HG03460 (cell line): ENCODE measurements around the gene CYB5R4.

Source experiments
- ATAC-seq: cut with Tn5 transposase; IDR thresholded peaks from one replicate; pipeline ENCODE4 v1.9.1; 2021; ENCODE audit not compliant: unreplicated experiment

The CYB5R4 gene

DNA sequence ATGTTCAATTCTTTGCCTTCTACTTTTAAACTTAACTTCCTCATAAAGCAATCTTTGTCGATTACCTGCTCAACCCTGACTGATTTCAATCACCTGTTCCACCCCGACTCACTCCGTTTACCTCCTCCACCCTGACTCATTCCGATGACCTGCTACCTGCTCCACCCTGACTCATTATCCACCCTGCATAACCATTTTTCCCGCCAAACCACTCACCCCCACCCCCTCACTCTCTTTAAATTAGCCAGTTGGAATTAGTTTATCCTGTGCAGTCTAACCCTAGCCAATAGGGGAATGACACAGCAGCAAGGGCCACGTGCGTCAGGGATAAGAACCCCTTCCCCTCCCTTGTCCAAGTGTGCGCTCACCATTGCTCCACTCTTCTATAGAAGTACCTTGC is 117.4 kb downstream of the CYB5R4 start:
- no peak for ATAC-seq

DNA sequence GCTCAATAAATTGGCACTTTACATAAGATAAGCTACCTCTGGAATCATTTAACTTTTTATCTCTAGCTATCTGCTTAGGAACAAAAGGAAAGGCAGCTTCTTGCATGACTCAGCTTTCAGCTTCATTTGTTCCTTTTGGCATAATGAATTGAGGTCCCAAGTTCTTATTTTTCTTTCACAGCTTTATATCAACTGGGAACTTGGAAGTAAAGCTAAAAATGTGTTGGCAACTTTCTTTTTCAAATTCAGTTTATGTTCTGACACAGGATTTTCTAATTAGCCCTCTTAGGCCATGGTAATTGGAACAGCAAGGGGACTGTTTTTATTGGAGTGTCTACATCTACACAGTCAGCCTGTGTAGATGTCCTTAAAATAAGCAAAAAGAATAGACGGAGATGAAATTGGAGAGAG is 118.8 kb downstream of the CYB5R4 start:
- no peak for ATAC-seq

DNA sequence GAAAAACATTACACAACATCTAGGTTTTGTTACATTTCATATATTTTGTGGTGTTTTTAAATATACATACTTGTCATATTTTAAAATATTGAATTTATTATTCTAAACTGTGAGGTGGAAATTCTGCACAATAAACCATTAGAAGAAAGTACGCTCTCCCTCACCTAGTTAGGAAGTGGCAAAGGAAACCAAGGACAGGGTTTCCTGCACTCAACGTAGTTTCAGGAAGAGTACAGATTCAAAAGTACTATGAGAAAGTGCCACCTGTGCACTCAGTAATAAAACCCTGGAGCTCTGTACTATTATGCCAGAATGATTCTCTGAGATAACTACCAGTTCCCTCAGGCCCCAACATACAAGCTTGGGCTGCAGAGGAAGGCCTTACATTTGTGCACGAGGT is 119.5 kb downstream of the CYB5R4 start:
- no peak for ATAC-seq

DNA sequence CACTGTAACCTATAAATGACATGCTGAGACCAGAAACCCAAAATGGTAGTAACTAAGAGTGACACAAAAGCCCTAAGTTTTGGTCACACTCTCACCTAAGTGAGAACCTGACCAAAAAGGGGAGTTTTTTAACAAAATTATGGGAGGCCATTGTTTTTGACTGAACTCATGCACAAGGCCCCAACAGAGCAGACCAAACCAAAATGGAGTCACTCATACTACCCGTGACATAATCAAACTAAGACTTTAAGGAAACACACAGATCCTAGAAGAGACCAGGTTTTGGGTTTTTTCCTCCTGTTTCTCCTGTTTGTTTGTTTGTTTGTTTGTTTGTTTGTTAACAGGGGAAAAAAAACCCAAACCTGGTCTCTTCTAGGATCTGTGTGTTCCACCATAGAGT is 124.9 kb downstream of the CYB5R4 start:
- ATAC-seq, result no peak

DNA sequence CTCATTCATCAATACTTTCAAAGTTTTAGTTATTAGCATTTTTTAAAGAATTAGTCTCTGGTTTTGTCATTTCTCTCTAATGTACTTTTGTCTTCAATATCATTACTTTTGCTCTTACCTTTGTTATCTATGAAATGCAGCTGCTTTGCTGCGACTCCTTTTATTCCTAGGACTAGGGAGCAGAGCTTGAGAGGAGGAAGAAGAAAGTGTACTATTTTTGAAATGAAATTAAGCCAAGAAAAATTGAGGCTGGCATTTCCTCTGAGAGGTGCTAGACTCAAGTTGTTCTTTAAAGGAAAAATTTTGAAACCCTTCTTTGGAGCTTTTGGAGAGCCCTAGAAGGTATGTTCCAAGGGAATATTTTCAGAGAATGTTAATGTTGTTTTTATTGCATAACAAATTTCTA is 125.8 kb downstream of the CYB5R4 start:
- no peak for ATAC-seq

DNA sequence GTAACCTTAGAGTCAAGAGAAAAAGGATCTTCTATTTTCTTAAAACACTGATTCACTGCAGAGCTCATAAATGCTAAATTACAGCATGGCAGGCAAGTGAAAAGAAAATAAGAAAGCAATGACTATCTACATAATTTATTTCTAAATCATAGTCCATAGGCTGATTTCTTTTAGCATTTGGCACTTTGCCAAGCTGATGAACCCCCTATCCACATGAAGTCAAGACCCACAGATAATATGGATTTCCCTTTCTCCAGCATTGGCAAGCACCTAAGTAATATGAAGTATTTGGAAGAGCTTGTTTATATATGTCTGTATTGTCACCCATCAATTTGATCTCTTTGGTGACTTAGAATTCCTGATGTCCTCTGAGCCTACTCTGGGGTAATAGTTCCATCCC is 126.2 kb downstream of the CYB5R4 start:
- ATAC-seq, result no peak

DNA sequence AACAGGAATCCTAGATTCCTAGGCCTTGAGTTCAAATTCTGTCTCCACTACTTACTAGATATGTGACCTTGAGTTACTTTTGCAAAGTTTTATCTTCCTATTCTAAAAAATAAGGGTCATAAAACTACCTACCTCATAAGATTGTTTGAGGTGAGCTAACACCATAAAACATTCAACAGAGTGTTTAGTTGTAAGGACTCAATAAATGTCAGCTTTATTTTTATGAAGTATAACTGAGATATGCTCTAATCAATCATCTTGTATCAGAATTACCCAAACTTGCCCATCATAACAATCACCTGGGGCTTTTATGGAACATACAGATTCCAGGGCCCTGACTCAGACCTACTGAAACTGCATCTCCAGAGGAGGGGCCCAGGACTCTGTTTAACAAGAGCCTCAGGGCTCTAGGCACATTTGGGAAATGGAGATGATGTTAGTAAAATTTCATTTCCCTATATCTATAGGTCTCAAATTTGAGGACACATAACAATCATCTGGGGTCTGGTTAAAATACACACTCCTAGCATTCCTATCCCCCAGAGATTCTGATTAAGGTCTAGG is 138.6 kb downstream of the CYB5R4 start:
- no peak for ATAC-seq

DNA sequence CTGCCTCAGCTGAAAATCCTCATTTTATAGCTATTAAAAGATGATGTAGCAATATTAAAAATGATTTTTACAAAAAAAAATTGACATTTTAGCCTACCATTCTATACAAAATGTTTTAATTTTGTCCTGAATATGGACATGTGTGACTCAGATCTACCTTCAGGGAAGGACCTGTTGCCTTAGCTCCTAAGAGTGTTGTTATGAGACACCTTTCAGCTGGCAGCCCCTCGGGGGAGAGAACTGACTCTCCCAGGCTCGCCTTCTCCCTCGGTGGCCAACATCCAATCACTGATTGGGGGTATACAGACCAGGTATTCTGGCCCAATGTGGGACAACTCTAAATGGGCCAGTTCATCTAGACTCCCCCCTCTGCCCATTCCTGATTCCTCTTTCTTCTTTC is 141.6 kb downstream of the CYB5R4 start:
- ATAC-seq, result no peak

DNA sequence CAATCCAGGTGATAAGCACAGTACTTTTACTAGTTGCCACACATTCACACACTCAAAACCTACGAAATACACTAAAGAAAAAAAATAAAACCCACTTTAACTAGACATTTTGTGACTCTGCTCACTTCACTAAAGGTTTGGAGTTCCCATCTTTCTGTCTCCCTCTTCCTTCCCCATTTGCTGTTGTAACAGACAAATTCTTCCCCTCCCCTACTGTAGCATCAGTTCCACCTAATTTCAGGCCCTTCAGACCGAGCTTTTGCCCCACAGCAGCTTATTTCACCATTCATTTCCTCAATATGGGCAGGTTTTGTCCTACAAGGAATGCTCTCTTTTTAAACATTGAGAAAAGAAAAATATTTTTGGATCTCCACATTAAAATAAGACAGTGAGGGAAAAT is 142.7 kb downstream of the CYB5R4 start:
- no peak for ATAC-seq

DNA sequence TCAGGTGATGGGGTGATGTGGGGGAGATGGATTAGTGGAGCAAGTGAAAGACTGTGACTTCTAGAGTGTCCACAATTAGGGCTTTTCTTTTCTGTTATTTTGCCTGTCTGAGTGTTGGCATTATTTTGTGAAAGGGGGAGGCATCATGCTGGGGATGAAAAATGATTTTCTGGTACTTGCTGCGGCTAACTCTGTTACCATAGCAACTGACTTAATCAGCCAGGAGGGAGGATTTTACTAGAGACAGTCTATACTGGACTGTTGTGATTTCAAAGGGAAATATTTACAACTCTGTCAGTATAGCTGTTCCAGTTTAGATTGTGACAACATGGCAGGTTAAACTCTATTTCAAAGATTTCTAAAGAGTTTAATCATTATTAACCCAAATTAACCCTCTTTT is 143.6 kb downstream of the CYB5R4 start:
- no peak for ATAC-seq

DNA sequence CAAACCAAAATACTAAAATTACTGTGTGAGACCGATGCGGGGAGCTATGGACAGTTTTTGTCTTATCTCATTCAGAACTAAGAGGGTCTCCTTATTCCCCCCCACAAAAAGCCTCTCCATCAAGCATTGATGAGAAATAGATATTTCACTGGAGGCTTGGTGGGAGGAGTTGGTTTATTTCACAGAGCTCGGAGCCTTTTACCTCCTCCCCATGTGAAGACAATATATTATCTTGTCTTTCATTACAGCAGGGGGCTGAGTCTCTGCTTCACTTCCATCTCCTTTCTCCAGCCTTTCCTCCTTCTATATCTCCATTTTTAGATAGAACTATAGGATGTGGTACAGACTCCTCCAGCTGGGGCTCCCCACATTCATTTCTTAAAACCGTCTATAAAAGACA is 144.2 kb downstream of the CYB5R4 start:
- ATAC-seq, result no peak

DNA sequence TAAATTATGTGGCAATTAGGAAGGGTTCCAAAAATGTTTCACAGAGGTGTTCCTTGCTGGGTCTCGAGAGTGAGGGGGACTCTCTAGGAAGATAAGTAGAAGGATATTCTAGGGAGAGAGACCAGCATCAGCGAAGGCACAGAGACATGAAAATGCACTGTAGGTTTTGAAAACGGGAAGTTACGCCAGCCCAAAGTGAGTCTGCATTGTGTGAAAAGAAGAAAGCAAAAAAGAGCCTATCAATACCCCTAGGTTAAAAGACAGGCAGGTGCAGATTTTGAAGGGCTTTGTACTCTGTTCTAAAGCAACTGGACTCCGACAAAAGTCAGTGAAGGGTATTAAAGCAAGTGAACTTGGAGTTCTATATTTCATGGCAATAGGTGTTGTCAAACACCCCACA is 148.4 kb downstream of the CYB5R4 start:
- no peak for ATAC-seq

DNA sequence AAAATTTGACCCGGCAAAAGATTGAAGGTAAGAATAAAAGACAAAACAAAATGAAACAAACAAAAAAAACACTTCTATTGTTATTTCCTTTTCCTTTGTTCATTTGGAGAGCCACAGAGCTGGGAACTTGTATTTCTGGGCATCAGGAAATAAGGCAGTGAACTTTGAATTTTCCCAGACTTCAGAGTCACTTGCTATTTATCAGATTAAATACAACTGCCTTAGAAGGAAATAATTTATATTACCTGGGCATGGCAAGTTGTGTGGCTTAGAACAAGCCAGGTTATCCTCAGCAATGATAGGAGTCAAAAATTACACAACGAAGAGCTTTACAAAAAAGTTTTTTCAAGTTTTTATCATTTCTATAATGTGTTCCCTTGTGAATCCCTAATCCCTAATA is 153.9 kb downstream of the CYB5R4 start:
- ATAC-seq, result no peak

DNA sequence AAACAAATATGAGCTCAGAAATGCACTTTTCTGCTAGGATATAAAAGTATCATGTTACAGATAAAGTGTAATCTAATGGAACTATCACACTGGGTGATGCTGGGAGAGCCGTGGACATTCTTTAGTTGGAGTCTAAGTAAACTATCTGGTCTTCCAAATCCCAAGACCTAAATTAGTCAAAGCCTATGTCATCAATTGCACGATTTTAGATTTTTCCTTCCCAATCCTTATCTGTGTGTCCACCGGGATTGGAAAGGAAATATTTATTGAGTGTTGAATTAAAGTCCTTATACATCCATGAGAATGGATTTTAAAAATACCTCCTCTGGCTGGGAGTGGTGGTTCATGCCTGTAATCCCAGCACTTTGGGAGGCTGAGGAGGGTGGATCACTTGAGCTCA is 154.4 kb downstream of the CYB5R4 start:
- no peak for ATAC-seq

DNA sequence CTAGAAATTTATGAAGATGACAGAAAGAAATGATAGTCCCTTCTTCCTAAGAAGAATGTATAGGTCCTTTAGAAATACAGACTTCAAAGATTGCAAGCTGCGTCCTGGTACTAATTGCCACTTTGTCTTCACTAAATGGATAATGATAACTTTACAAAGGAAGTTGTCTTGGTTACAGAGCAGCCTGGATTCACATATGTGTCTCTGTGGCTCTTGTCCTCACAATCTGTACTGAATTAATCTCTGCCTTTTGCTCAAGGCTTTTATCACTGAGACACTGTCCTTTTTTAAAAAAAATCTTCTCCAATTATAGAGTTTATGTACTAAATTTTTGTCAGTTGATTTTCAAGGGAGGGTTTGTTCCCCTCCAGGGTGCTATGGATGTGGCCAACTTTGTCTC is 156.5 kb downstream of the CYB5R4 start:
- ATAC-seq, result no peak
